K562 (cell line): ENCODE measurements around the gene SLC7A5. TPM values are rescaled to one million over a fixed set of nuclear protein-coding genes. Genes with fewer than 3 reads are reported as not detected.
A peak's percentile ranks its signal among the peaks of the same experiment; 100 is the strongest.

ENCODE experiments used
- ATAC-seq: fragments of 200-7000 bp; cut with Tn5 transposase; 3 replicates; pipeline ENCODE4 v1.9.1; 2020; ENCODE audit warnings: moderate library complexity
- BruUV-seq: library from RNA; stranded (reverse); fragments of 400-500 nt; replicated peaks from 2 replicates; lab custom pipeline; 2021; lab: Mats Ljungman, UMichigan
- CTCF ChIA-PET: fragments of 300-600 bp; formaldehyde crosslinking; extraction: SDS; loops from one replicate; lab custom pipeline; 2021; ENCODE audit warnings: low intra/inter-chr PET ratio; lab: Yijun Ruan, JAX
- POLR2A ChIA-PET: fragments of 300-600, 350-650 bp; sonication (Branson Sonifier 250); formaldehyde crosslinking; extraction: SDS; loops from one replicate; lab custom pipeline; 2021; ENCODE audit warnings: antibody characterized with exemption, inconsistent platforms; lab: Yijun Ruan, JAX
- DNase-seq, 4 experiments: peaks; one replicate each; pipeline versions ENCODE4 v3.0.0 to v3.0.0-alpha.2; 2011 to 2018; ENCODE audit warnings: low spot score in 3 of 4, mixed read lengths in 3 of 4; ENCODE audit errors: extremely low read depth in 1 of 4
- FAIRE-seq: peaks from 2 replicates; lab custom pipeline; 2011; peaks lifted over from hg19 to GRCh38; lab: Jason Lieb, UNC
- H2AFZ ChIP-seq: 2 replicates; pipeline ENCODE4 v1.6.0; 2011; ENCODE audit warnings: low read depth, low read length, control low read depth, inconsistent platforms
- H3K27ac ChIP-seq: fragments of 200-600 bp; 3 replicates; pipeline ENCODE4 v1.8.0; 2011; ENCODE audit warnings: low read depth, mild to moderate bottlenecking, control low read depth, inconsistent platforms, low read length, moderate library complexity, mixed read lengths; ENCODE audit errors: extremely low read depth
- H3K27me3 ChIP-seq, 2 experiments: fragments of 300-600 bp in 1 of 2; 2 replicates in 1 of 2; 3 replicates in 1 of 2; pipeline versions ENCODE4 v1.6.0 to v1.8.0; 2011; ENCODE audit warnings: inconsistent platforms in 2 of 2, low read length in 2 of 2, mild to moderate bottlenecking in 1 of 2, mixed read lengths in 1 of 2, moderate library complexity in 1 of 2; ENCODE audit not compliant: control insufficient read depth in 2 of 2, insufficient read depth in 2 of 2
- H3K36me3 ChIP-seq: fragments of 300-600 bp; 3 replicates; pipeline ENCODE4 v1.8.0; 2011; ENCODE audit warnings: mild to moderate bottlenecking, low read length, inconsistent platforms; ENCODE audit not compliant: control insufficient read depth, insufficient read depth
- H3K4me1 ChIP-seq, 2 experiments: fragments of 200-600 bp in 1 of 2; replicated peaks in 1 of 2; 2 replicates in 1 of 2; 3 replicates in 1 of 2; pipeline versions ENCODE4 v1.5.1 to v1.8.0; 2011; ENCODE audit warnings: inconsistent platforms in 2 of 2, low read length in 2 of 2, mild to moderate bottlenecking in 1 of 2, mixed read lengths in 1 of 2, moderate library complexity in 1 of 2; ENCODE audit not compliant: control insufficient read depth in 2 of 2, insufficient read depth in 2 of 2
- H3K4me2 ChIP-seq: 2 replicates; pipeline ENCODE4 v1.6.1; 2011; ENCODE audit warnings: low read length, control low read depth, inconsistent platforms, mixed read lengths; ENCODE audit not compliant: insufficient read depth
- H3K4me3 ChIP-seq: fragments of 200-600 bp; sonication (generic), shearing (Covaris generic); 2 replicates; pipeline ENCODE4 v1.5.1; 2016; ENCODE audit warnings: control low read depth, inconsistent platforms
- H3K79me2 ChIP-seq: fragments of 200-600 bp; 3 replicates; pipeline ENCODE4 v1.8.0; 2011; ENCODE audit warnings: low read length, inconsistent platforms; ENCODE audit not compliant: control insufficient read depth, insufficient read depth
- H3K9ac ChIP-seq, 2 experiments: 2 replicates each; pipeline versions ENCODE4 v1.6.0 to v1.6.1; 2011; ENCODE audit warnings: low read depth in 2 of 2, low read length in 2 of 2, control low read depth in 1 of 2, inconsistent platforms in 1 of 2, mild to moderate bottlenecking in 1 of 2, mixed read lengths in 1 of 2; ENCODE audit not compliant: insufficient read depth in 1 of 2
- H3K9me1 ChIP-seq: one replicate; pipeline ENCODE4 v1.6.0; 2011; ENCODE audit warnings: inconsistent platforms, mild to moderate bottlenecking, low read length, moderate library complexity; ENCODE audit not compliant: control insufficient read depth, insufficient read depth
- H3K9me3 ChIP-seq: replicated peaks from 2 replicates; pipeline ENCODE4 v1.5.1; 2011; ENCODE audit warnings: low read depth, low read length, inconsistent platforms; ENCODE audit not compliant: control insufficient read depth, insufficient read depth
- H4K20me1 ChIP-seq: replicated peaks from 2 replicates; pipeline ENCODE4 v1.6.1; 2011; ENCODE audit warnings: low read length, inconsistent platforms, mixed read lengths; ENCODE audit not compliant: control insufficient read depth, insufficient read depth
- CBX5 ChIP-seq: IDR thresholded peaks from 2 replicates; pipeline ENCODE4 v1.6.1; 2014; ENCODE audit warnings: low read depth, borderline replicate concordance
- DIDO1 ChIP-seq: fragments of 450-650 bp; IDR thresholded peaks from 2 replicates; pipeline ENCODE4 v1.6.1; 2016; ENCODE audit warnings: low read depth, missing biosample characterization, missing genetic modification characterization
- FIP1L1 ChIP-seq: fragments of 200-400 bp; formaldehyde crosslinking; IDR thresholded peaks from 2 replicates; pipeline ENCODE4 v1.6.1; 2018; ENCODE audit warnings: mild to moderate bottlenecking, low read depth, low read length; ENCODE audit not compliant: poor library complexity, severe bottlenecking
- HDAC8 ChIP-seq: fragments of 450-650 bp; IDR thresholded peaks from 2 replicates; pipeline ENCODE4 v1.6.1; 2016; ENCODE audit warnings: mild to moderate bottlenecking, missing genetic modification characterization, moderate library complexity, missing compliant biosample characterization
- HMG20B ChIP-seq: fragments of 250-450 bp; sonication (Bioruptor Pico); IDR thresholded peaks from 2 replicates; pipeline ENCODE4 v1.5.0; 2021; ENCODE audit warnings: mild to moderate bottlenecking
- MBD2 ChIP-seq: sonication (generic); IDR thresholded peaks from 2 replicates; pipeline ENCODE4 v1.6.1; 2016; ENCODE audit warnings: low read depth, borderline replicate concordance
- POLR2AphosphoS5 ChIP-seq: IDR thresholded peaks from 2 replicates; pipeline ENCODE4 v1.6.1; 2011; ENCODE audit warnings: mild to moderate bottlenecking, low read depth, low read length, moderate library complexity; ENCODE audit not compliant: control insufficient read depth, insufficient read depth
- POLR2G ChIP-seq: fragments of 200-400 bp; formaldehyde crosslinking; IDR thresholded peaks from 2 replicates; pipeline ENCODE4 v1.6.1; 2017; ENCODE audit warnings: low read depth, mild to moderate bottlenecking, antibody characterized with exemption, low read length, moderate library complexity
- POLR2H ChIP-seq: IDR thresholded peaks from 2 replicates; pipeline ENCODE4 v1.6.1; 2016; ENCODE audit warnings: missing genetic modification characterization, low read depth, mild to moderate bottlenecking, control low read depth, missing compliant biosample characterization, moderate library complexity
- RBM22 ChIP-seq: fragments of 200-400 bp; formaldehyde crosslinking; IDR thresholded peaks from 2 replicates; pipeline ENCODE4 v1.6.1; 2018; ENCODE audit warnings: low read length, low read depth; ENCODE audit not compliant: poor library complexity, severe bottlenecking
- RFX5 ChIP-seq: IDR thresholded peaks from 2 replicates; pipeline ENCODE4 v1.6.1; 2011; ENCODE audit warnings: low read depth, mild to moderate bottlenecking, improper control_type of control experiment, low read length
- SRSF1 ChIP-seq: fragments of 200-400 bp; formaldehyde crosslinking; IDR thresholded peaks from 2 replicates; pipeline ENCODE4 v1.6.1; 2017; ENCODE audit warnings: mild to moderate bottlenecking, low read depth, low read length, moderate library complexity
- WGBS: fragments of 100-300 bp; shearing (Covaris generic); methylation state at CpG from one replicate; pipeline ENCODE4 v1.1.6; 2016; ENCODE audit warnings: low coverage, mixed read lengths; ENCODE audit not compliant: insufficient coverage; ENCODE audit errors: missing lambda C conversion rate; 5-methylcytosine and 5-hydroxymethylcytosine counted together
- in situ Hi-C: fragments of 300-500 bp; cut with MboI; formaldehyde crosslinking; loops from 4 replicates; pipeline ENCODE4 v1.15.0; 2018; ENCODE audit warnings: inconsistent platforms, mixed read lengths
- intact Hi-C: fragments of 100-400 bp; cut with micrococcal nuclease; formaldehyde crosslinking; loops from 2 replicates; pipeline ENCODE4 v1.14.2; 2022
- polyA plus RNA-seq, 8 experiments: library from polyadenylated mRNA; depleted of rRNA in 4 of 8; stranded (reverse) in 5 of 8; unstranded in 3 of 8; fragments of >200 nt; fragmentation: Nextera tagmentation in 2 of 8; fragmentation: Illumina TruSeq in 1 of 8; extraction: Ambion mirVana in 2 of 8; extraction: Trizol in 1 of 8; gene quantifications; 2 replicates each; pipeline versions ENCODE4 v1.2.1 to v1.2.3, GENCODE V29; 2011 to 2014; ENCODE audit warnings: inconsistent platforms in 1 of 8, missing spikeins in 1 of 8
- total RNA-seq, 7 experiments: library from RNA; depleted of rRNA in 6 of 7; stranded (reverse); fragments of >200 nt in 6 of 7; fragmentation: Illumina TruSeq in 2 of 7; extraction: Trizol in 2 of 7; gene quantifications; 2 replicates each; pipeline versions ENCODE4 v1.2.1 to v1.2.3, GENCODE V29; 2011 to 2021; ENCODE audit warnings: low replicate concordance in 1 of 7
- TF ChIP-seq, protein P1 (sequence below): sonication (generic); formaldehyde crosslinking; IDR thresholded peaks from 2 replicates; pipeline ENCODE4 v1.8.1; 2023; ENCODE audit warnings: mild to moderate bottlenecking, missing genetic modification reagents

SLC7A5 gene
- total and polyA plus RNA-seq, 9 of the 15 experiments (the other 6 are each of a cell fraction or from before 2014, with no cell fraction given): 1.9 to 220 (median 18.6) TPM

DNA sequence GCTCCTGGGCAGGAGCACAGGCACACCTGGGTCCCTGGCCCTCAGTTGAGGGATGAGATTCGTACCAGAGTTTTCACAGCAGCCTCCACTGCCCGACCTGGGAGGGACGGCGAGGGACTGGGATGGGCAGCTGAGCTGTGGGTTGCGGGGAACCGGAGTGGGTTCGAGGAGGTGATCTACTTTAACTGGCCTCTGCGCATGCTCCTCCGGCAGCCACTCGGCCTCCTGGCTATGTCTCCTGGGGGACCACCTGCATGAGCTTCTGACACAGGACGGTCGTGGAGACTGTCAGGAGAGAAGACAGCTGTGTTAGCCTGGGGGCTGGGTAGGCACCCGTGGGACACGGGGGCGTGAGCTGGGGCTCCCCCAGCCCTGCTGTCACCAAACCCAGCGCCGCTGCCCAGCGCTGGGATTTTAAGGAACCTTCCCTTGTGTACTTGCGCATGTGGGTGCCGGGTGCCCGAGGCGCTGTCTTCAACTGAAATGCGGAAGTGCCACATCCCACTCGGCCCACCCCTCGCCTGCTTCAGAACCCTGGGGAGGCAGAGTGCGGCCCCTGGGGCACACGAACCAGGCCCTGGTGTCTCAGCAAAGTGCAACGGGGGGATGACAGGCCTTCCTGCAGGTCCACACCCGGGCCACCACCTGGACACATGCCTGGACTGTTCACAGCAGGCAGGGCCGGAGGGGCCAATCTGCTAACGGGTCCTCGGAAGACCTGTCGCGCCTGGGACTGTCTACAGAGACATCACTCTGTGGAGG lies 36.4 kb downstream of the SLC7A5 start:
- Histone ChIP-seq H3K9ac (peak overlapping the region in 1 of 2 experiments; percentile 52; a peak in 1 of 4 replicates), H3K36me3 (peaks cover 79% of the 10 kb centered on the region; the same call in 2 of the 3 replicates), H3K4me3 (no peak overlapping the region), H4K20me1 (peaks cover 29% of the 10 kb centered on the region), H2AFZ (no peak overlapping the region), H3K4me2 (no peak overlapping the region), H3K9me3 (no peaks in the 10 kb centered on the region), H3K4me1 (peaks cover 0 to 60% of the 10 kb centered on the region in 2 experiments; a peak in 2 of 5 replicates), H3K27me3 (no peaks in the 10 kb centered on the region), H3K27ac (no peak overlapping the region), H3K79me2 (no peaks in the 10 kb centered on the region), H3K9me1 (peaks cover 3% of the 10 kb centered on the region)
- FAIRE-seq (no peak), ATAC-seq (no peak), DNase-seq (no peak)
- CTCF ChIA-PET: no interaction called here
- BruUV-seq: no TSS peak
- POLR2A ChIA-PET: interaction anchor here (0.6 to 1.5 kb wide), 10 partner anchors 8 to 184 kb away, joined by 3 to 8 read pairs (median 4); no protein-coding TSS in a partner anchor
- in situ Hi-C loops (no loop called here), intact Hi-C loops (no loop called here)
- 94% methylated on average over 21 of the region's 34 CpGs for WGBS
- TF ChIP-seq FIP1L1 (peak; percentile 32), DIDO1 (no peak), HMG20B (CRISPR knock-in tag) (no peak), MBD2 (no peak), POLR2G (peak; percentile 89), SRSF1 (no peak), CBX5 (no peak), HDAC8 (tag) (no peak), RFX5 (no peak), POLR2H (tag) (0 out of 2 replicates have a peak, but pooled peaks have one; percentile 13), POLR2AphosphoS5 (no peak), RBM22 (peak; percentile 99)
- TF ChIP-seq, protein P1, sequence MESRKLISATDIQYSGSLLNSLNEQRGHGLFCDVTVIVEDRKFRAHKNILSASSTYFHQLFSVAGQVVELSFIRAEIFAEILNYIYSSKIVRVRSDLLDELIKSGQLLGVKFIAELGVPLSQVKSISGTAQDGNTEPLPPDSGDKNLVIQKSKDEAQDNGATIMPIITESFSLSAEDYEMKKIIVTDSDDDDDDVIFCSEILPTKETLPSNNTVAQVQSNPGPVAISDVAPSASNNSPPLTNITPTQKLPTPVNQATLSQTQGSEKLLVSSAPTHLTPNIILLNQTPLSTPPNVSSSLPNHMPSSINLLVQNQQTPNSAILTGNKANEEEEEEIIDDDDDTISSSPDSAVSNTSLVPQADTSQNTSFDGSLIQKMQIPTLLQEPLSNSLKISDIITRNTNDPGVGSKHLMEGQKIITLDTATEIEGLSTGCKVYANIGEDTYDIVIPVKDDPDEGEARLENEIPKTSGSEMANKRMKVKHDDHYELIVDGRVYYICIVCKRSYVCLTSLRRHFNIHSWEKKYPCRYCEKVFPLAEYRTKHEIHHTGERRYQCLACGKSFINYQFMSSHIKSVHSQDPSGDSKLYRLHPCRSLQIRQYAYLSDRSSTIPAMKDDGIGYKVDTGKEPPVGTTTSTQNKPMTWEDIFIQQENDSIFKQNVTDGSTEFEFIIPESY: peak; percentile 24; the same call in 1 of the 2 replicates
